Hematopoietic multipotent progenitor cell treated with erythropoietin and hydrocortisone succinate and interleukin-3 and kit ligand, for 4 days (in vitro differentiated cells): Measurements from ENCODE around the gene NGDN.
"Not testable (repeated sequence)": the region's sequence is repeated elsewhere in the genome, so short reads cannot be mapped to it uniquely, and the experiment has no call there.

Experiments used
- DNase-seq: peaks from one replicate; pipeline ENCODE4 v3.0.0-alpha.2; 2015

NGDN gene, protein sequence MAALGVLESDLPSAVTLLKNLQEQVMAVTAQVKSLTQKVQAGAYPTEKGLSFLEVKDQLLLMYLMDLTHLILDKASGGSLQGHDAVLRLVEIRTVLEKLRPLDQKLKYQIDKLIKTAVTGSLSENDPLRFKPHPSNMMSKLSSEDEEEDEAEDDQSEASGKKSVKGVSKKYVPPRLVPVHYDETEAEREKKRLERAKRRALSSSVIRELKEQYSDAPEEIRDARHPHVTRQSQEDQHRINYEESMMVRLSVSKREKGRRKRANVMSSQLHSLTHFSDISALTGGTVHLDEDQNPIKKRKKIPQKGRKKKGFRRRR

DNA sequence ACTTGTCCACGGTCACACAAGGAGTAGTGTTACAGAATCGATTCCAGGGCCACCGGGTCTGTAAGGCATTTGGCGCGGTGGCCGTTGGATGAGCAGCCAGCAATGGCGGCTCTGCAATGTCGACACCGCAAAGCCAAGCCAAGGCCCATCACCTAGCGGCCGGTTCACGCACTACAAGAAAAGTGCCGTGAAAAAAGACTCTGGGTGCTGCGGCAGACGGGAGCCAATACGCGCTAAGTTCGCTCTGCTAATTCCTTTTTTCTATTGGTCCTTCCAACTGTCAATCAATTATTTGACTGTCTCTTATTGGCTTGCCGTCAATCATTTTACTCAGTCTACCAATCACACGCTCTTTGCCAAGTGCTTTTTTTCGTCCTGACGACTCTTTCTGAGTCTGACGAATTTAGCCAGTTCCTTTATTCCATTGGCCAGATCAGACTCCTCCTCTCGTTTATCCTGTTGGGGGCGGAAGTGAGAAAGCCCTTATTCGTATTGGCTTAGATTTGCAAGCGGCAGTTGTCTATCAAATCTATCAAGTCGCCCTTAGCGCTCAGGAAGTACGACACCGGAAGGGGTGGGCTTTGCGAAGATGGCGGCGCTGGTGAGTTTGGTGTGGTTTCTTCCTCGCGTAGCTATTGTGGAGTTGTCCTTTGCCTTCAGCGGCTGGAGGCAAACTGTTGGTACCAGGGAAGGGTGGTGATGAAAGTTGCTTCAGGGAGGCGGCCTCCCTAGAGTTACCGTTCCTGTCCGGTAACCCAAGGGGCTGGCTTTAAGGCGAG is at the start of gene NGDN:
TSS of gene NGDN (plus strand) at position 577 of the 779 bp plus-strand sequence. CDS start at position 590, 13 bp downstream.
- DNase-seq, result peak; percentile 100

DNA sequence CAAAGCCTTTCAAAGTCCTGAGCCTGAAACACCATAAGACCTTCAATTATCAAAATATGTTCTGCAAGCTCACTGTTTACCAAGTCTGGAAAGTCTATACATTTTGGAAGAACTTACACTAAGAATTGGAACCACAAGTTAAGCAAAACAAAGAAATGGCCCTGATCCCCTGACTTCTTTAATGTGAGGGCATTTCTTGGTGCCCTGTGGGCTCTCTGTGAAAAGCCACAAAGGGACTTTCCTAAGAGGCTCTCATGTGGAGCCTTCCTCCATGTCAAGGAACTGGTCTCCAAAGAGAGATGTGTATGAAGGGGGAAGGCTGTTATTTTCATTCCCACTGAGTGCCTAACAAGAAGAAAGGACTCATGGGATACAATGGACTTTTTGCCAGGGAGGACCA is 47.9 kb upstream of the NGDN start:
- no peak for DNase-seq

DNA sequence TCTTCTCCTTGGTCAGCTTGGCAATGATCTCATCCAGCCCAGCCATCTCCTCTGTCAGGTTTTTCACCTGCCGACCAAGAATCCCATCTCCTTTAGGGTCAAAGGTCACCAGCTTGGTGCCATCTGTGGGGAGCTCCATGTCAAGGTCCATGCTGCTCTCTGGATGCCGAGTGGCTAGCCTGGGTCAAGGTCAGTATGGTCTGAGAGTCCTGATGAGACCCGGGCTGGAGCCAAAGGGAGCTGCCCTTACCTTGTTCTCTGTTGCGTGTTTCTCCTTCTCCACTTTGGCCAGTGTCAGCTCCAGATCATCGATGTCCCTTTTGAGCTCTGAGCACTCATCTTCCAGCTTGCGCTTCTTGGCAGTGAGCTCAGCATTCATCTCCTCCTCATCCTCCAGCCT is 45.8 kb upstream of the NGDN start:
- no peak for DNase-seq

DNA sequence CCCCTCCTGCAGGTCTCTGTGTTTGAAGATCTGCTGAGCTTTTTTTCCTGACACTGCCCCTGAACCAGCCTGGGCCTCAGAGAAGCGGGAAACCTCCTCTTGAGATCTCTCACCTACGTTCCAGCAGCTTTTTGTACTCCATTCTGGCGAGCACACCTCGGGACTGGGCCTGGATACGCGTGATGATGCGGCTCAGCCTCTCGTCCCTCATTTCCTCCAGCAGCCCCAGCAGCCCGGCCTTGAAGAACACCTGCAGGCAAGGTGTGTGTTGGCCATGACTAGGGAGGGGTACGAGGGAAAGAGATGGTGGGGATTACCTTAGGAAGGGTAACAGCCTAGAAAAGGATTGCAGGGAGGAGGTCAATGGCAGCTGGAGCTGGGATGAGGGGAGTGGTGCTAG is 44.3 kb upstream of the NGDN start:
- DNase-seq, result no peak

DNA sequence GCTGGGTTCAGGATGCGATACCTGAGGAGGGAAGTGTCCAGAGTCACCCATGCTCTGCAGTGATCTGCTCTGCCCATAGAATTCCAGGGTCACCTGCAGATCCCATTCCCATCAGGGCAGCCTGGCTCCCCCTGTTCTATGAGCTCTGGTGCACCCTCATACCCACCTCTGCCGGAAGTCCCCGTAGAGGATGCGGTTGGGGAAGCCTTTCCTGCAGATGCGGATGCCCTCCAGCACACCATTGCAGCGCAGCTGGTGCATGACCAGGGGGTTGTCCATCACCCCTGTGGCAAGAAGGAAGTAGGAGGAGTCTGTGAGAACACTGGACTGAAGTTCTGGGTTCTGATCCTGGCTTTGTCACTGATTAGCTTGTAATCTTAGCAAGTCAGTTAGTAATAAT is 43.7 kb upstream of the NGDN start:
- not testable (repeated sequence) for DNase-seq

DNA sequence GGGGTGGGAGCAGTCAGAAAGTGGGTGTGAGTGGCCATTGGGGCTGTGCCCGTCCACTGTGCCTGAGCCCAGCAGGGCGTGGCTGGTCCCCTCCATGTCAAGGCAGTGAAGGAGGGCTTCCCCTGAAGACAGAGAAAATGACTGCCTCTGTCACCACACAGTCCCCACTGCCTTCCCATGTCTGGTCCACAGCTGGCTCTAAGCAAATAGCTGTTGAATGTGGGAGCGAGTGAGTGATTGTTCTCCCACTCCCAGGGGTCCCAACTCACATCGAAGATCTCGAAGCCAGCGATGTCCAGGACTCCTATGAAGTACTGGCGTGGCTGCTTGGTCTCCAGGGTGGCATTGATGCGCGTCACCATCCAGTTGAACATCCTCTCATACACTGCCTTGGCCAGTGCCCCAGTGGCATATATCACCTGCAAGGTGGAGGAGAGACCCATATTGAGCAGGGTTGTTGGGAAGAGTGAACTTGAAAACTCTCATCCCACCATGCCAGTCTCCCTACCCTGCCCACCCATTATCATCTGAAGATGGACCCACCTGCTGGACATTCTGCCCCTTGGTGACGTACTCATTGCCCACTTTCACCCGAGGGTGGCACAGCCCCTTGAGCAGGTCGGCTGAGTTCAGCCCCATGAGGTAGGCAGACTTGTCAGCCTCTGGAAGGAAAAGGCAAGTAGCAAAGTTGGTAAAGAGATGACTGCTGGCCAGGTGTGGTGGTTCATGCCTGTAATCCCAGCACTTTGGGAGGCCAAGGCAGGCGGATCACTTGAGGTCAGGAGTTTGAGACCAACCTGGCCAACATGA is 40.6 kb upstream of the NGDN start:
- no peak for DNase-seq

DNA sequence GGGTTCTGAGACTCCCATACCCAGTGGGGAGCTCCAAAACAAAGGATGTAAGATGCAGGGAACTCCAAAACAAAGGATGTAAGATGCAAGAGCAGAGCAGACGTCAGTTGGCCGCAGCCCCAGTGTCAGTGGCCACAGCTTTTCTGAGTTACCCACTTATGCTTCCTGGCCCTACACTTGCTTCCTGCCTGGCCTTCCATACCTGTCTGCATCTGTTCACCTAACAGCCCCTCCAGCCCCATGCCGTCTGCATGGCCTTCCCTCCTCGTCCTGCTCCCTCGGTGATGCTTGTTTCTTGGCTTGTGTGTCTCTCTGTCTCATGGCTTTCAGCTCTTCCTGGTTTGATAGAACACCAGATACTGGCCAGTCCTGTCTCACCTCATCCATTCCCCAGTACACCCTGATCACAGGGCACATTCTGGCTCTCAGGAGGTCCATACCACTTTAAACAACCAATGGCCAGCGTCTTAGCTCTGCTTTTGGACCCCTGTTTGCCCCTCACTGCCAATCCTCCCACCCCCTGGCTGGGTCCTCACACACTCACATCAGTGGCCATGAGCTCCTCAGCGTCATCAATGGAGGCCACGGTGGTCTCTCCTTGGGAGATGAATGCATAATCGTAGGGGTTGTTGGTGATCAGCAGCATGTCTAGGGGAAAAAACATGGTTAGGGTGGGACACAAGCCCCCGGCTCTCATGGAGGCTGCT is 39.3 kb upstream of the NGDN start:
- DNase-seq, result no peak

DNA sequence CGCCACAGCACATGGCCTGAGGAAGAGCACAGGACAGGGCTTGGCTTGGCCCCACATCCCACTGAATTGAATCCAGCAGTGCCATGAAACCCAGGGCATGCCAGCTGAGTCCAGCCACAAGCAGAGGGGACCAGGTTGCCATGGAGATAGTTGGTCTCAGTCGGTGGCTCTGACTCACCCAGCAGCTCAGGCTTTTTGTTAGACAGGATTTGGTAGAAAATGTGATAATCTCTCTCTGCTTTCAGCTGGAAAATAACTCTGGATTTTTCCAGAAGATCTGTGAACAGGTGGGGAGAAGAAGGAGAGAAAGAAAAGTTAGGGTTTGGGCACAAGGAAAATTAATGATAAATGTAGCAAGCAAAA is 38.8 kb upstream of the NGDN start:
- DNase-seq, result peak; percentile 42

DNA sequence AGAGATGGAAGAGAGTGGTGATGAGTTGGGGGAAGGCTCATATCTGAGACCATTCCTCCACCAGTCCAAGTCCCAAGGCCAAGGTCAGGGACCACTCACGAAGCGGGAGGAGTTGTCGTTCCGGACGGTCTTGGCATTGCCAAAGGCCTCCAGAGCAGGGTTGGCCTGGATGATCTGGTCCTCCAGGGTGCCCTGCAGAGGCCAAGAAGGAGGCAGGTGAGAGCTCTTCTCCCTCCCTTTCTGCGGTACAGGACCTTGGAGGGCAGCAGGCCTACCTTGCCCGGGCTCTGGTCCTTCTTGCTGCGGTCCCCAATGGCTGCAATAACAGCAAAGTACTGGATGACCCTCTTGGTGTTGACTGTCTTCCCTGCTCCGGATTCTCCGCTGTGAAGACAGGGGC is 38.0 kb upstream of the NGDN start:
- no peak for DNase-seq

DNA sequence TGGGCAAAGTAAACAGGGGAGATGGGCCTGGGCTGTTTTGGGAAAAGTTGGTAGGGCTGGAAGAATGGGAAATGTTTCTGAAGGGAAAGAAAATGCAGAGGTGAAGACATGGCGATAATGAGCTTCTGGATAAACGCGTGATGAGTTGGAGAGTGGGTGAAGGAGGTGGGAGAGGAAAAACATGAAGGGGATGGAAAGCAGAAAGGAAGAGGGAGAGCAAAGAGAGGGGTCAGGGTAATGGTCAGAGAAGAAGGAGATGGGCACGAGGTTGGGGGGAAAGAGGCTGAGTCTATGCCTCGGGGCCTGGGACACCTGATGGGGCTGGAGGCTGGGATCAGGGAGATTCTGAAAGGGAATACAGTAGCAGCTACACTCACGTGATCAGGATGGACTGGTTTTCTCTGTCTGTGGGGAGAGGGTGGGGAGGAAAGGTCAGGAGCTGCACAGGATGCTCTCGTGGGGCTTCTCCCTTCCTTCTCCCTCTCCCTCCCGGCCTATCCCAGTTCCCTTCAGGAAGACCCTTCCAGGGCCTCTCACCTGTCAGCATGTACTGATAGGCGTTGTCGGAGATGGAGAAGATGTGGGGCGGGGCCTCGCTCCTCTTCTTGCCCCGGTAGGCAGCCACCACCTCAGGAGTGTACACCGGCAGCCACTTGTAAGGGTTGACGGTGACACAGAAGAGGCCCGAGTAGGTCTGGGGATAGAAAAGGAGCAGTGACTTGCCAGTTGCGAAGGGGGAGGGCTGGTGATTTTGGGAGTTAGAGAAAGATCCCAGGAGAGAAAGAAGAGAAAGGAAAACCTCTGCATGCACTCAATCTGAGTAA is 37.2 kb upstream of the NGDN start:
- DNase-seq, result no peak

DNA sequence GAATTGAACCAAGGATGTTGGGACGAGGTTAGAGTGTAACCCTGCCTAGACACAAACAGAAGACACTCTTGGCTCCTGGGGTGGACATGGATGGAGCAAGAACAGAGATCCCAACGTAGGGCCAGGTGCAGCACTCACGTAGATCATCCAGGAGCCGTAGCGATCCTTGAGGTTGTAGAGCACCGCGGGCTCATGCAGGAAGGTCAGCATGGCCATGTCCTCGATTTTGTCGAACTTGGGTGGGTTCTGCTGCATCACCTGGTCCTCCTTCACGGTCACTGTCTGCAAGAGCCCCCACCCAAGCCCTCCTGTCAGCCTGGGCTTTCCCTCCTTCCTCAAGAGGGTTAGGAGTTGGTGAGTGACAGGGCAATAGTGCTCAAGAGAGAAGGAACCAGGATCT is 36.6 kb upstream of the NGDN start:
- DNase-seq, result no peak

DNA sequence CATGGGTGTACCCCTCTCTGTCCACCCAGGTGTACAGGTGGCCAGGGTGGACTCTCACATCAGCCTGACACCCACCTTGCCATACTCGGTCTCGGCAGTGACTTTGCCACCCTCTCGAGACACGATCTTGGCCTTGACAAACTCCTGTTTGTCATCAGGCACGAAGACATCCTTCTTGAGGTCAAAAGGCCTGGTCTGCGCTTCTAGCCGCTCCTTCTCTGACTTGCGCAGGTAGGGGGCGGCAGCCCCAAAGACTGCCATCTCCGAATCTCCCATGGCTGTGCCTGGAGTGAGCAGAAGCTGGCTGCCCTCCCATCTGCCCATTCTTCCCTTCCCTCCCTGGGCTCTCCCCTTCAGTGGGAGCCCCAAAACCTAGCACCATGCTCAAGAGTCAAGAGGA is 36.0 kb upstream of the NGDN start:
- no peak for DNase-seq

DNA sequence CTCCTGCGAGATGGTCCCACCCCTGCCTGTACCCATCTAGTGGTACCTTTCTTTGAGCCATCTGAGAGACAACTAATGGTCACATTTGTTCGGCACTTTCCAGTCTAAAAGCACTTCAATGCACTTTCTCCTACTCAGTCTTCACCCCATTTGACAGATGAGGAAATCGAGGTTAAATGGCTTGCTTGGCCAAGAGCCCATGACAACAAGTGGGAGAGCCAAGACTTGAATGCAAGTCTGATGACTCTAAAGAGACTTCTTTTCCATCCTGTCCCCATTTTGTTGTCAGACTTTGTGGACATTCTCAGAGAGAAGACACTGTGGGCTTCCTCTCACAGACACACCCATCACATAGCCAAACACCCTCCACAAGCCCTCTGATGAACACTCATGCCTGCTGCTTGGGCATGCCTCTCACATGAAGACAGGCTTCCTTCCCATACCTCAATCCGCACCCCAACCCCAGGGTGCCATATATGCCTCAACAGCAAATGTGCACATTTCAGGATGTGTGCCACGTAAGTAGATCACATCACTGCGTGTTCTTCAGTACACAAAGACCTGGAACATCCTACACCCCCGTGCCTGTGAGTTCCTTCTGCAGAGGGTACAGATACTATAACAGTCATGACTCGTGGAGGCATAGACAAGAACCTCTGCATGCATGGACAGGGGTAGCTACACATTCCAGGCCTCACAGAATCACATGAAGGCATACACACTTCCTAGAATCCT is 34.8 kb upstream of the NGDN start:
- no peak for DNase-seq

DNA sequence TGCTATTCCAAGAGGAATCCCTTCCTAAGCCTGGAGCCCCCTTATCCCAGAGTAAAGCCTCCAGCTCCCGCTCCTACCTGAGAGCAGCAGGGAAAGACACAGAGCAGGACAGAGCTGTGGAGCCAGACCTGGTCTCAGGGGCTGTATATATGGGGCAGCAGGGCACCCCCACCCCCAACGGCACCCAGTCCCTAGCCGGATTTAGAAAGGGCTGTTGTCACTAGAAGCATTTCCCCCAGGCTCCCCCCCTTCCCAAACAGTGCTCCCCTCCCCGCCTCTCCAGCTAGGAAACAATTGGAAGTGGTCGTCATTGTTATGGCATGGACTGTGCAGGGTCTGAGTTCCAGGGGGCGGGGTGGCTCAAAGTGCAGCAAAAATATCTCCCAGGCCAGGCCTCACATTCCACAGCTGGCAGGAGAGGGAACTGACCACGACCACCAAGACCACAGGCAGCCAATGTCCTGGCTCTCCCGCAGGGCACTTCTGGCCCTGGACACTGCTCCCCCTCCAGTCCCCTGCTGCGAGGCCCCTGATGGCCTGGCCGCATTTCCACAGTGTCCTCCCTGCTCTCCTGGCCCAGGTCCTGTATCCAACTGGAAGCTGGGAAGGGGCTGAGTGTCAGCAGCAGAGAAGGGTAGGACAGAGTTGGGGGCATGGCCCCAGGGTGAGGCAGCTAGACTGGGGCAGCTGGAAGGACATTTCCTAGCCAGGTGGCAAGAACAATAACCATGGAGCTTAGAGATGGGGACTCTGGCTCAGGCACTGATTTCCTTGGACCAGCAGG is 33.8 kb upstream of the NGDN start, which contains the start of gene MYH7:
TSS of gene MYH7 (minus strand) at position 118 of the 784 bp plus-strand sequence. CDS start 1,928 bp downstream, outside the sequence.
- no peak for DNase-seq

DNA sequence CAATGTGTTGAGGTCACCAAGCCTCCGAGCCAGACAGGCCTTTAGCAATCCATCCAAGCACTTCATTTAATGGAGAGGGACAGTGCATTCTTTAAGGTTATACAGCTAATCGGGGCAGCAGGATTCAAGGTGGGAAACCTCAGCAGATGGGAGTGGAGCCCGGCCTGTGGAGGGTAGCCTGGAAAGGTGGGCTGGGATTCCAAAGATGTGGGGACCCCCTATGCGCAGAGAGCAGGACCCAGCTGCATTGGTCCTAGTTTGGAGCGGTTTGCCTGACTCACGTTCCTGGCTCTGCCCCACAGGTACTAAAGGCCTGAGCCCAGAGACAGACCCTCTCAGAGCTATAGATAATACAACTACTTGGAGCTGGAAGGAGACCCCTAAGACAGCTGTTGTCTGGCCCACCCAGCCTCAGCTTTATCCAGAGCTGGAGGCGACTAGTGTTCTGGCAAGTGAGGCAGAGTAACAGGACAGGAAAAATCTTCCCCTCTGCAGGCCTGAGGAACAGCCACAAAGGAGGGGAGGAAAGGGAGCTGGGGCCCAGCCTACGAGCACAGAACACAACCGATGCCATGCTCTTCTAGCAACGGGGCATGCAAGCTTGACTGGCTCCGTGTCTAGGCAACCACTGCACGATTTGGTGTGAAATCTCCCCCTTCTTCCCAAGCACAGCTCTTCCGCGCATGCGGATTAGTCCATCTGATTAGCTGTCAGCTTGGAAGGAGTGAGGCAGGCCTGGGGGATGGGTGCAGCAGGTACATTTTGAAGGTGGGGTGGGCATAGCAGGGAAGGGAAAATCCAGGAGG is 33.0 kb upstream of the NGDN start:
- DNase-seq, result no peak

DNA sequence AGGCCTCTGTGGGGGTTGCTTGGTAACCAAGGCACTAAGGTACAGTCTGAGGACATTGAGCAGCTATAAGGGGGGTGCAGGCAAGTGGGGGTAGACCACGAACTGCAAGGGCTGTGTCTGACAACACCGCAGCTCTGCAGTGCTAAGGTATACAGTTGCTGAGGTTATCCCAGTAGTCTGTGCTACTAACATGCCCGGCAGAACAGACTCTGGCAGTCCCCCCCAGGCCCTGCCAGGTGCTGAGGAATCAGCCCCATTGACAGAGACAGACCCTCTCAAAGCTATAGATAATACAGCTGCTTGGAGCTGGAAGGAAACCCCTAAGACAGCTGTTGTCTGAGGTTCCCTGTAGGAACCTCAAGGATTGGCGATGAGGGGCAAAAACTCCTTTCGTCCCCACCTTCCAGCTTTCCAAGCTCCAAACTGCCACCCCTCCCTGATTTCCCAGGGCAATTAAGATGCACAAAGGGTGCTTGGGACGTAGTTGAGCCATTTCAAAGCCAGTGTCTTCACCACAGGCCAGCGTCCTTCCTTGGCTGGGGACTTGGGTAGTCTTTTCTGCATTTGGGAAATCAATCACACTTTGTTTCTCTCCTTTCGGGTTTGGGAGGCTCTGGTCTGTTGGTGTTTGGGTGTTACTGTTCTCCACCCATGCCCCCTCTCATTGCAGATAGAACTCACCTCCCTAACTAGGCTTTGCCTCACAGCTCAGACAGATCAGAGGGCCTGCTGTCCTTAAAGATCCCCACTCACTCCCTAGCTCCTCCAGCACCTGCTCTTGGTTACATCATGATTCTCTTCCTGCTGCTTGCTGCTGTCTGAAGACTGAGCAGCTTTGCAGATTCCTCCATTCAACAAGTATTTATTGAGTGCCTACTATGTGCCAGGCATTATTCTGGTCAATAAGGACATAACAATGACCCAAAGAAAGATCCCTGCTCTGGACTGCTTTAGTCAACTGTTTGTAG is 32.1 kb upstream of the NGDN start:
- peak; percentile 13 for DNase-seq

DNA sequence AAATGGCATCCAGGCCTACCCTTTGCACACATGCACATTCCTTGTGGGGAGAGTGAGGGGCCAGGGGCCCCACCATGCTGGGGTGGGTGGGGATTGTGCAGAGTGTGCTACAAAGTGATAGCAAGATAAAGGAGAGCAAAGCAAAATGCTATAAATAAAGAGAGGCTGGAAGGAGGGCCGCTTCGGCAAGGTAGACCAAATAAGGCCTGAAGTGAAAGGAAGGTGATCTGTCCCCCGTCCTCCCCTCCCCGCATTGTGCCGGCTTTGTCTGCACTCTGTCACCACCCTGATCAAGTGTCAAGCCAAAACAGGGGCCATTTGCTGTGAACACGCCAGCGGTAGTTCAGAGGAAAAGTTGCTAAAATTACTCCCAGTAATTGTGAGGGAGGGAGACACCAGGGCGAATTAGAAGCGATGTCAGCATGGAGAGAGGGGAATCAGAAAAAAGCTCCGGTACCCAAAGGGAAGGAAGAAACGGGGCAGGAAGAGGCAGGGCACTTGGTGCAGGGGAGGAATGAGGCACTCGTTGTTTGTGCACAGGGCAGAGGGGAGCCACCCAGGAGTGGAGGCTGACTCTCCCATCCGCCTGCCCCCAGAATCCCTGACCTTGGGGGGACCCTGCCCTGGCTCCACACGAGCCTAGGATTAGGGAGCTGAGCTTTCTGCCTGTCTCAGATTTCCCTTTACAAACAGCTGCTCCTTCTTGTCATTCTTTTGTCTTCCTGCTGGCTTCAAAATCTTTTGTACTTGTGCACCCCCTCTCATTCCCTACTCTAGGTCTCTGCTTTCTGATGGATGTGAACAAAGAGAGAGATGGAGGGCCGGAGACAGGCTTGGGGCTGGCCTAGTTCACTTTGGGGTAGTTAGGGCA is 31.2 kb upstream of the NGDN start:
- DNase-seq, result peak; percentile 51
